ENCODE measurements around the gene TRAK1.

Gene TRAK1

GRCh38 chr3:42229942-42230688, 139.0 kb downstream of the TRAK1 start:
- no peak for TF ChIP-seq POLR2A (IDR thresholded peaks at IDR 0.05; ENCODE audit: low read depth, low read length)
- no peak for FAIRE-seq
- DNase-seq (ENCODE audit: insufficient read length, low spot score) = peak; percentile 46

GRCh38 chr3:42230860-42231259, 139.7 kb downstream of the TRAK1 start:
- FAIRE-seq (no peak), DNase-seq (ENCODE audit: insufficient read length, low spot score) (no peak)
- TF ChIP-seq POLR2A (IDR thresholded peaks at IDR 0.05; ENCODE audit: low read depth, low read length) = no peak

GRCh38 chr3:42235532-42235931, 144.4 kb downstream of the TRAK1 start:
- TF ChIP-seq POLR2A (IDR thresholded peaks at IDR 0.05; ENCODE audit: low read depth, low read length) = no peak
- FAIRE-seq (no peak), DNase-seq (ENCODE audit: insufficient read length, low spot score) (no peak)

DNA sequence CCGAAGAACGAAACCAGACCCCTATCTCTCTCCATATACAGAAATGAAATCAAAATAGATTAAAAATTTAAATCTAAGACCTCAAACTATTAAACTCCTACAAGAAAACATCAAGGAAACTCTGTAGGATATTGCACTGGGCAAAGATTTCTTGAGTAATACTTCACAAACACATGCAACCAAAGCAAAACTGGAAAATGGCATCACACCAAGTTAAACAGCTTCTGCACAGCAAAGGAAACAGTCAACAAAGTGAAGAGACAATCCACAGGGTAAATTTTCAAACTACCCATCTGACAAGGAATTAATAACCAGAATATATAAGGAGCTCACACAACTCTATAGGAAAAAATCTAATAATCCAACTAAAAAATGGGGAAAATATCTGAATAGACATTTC, 145.5 kb downstream of the TRAK1 start:
- FAIRE-seq (no peak), DNase-seq (ENCODE audit: insufficient read length, low spot score) (no peak)
- TF ChIP-seq POLR2A (IDR thresholded peaks at IDR 0.05; ENCODE audit: low read depth, low read length) = no peak

DNA sequence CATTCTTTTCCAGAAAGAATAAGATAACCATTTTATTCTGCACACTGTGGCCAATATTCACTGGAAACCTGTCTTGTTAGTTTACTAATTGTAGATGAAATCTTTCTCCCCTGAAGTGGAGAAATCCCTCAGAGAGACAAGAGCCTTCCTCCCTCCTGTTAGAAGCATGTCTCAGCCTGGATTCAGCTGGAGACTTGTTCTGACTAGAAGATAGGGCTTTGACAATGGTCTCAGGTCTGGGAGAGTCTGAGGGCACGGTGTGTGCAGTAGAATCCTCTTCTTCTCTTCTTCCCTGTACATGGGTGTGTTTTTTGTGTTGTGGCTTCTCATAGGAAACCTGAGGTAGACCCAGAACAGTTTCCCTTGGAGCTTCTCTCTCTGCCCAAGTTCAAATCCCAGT, 154.9 kb downstream of the TRAK1 start:
- DNase-seq (ENCODE audit: insufficient read length, low spot score) = no peak
- TF ChIP-seq POLR2A (IDR thresholded peaks at IDR 0.05; ENCODE audit: low read depth, low read length) = no peak
- no peak for FAIRE-seq

- DNase-seq (ENCODE audit: insufficient read length, low spot score) = peak; percentile 26
- peak; percentile 67 for FAIRE-seq
- no peak for TF ChIP-seq POLR2A (IDR thresholded peaks at IDR 0.05; ENCODE audit: low read depth, low read length)
Measured at GRCh38 chr3:42247576-42248027, 156.4 kb downstream of the TRAK1 start.

GRCh38 chr3:42250761-42251160, 159.6 kb downstream of the TRAK1 start:
- DNase-seq (ENCODE audit: insufficient read length, low spot score) = no peak
- no peak for FAIRE-seq
- TF ChIP-seq POLR2A (IDR thresholded peaks at IDR 0.05; ENCODE audit: low read depth, low read length) = no peak

DNA sequence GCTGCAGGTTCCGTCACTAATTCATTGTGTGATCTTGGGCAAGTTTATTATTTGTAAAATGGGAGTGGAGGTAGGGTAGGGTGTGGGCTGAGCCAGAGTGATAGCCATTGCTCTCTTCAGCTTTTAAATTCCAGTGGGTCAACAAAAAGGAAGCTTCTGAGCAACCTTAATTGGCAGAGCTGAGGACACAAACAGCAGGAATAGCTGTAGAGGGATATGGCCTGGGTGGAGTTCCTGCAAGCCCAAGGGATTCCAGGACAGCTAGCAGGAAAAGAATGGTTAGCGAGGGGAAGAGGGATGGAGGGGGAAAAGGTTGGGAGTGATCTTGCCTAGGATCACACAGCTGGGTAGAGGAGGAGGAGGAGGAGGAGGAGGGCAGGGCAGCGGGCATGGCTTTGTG, 163.4 kb downstream of the TRAK1 start:
- DNase-seq (ENCODE audit: insufficient read length, low spot score) (no peak), FAIRE-seq (no peak)
- TF ChIP-seq POLR2A (IDR thresholded peaks at IDR 0.05; ENCODE audit: low read depth, low read length) = no peak

GRCh38 chr3:42256135-42256819, 165.1 kb downstream of the TRAK1 start:
- DNase-seq (ENCODE audit: insufficient read length, low spot score) (peak; percentile 42), FAIRE-seq (peak; percentile 38)
- no peak for TF ChIP-seq POLR2A (IDR thresholded peaks at IDR 0.05; ENCODE audit: low read depth, low read length)

GRCh38 chr3:42257007-42257406, 165.8 kb downstream of the TRAK1 start:
- DNase-seq (ENCODE audit: insufficient read length, low spot score) = no peak
- FAIRE-seq = no peak

GRCh38 chr3:42262525-42262924, 171.4 kb downstream of the TRAK1 start:
- peak; percentile 54 for DNase-seq (ENCODE audit: insufficient read length, low spot score)
- no peak for TF ChIP-seq POLR2A (IDR thresholded peaks at IDR 0.05; ENCODE audit: low read depth, low read length)
- FAIRE-seq = peak; percentile 98

More at GRCh38 chr3:42257007-42257406, 165.8 kb downstream of the TRAK1 start:
- TF ChIP-seq POLR2A (IDR thresholded peaks at IDR 0.05; ENCODE audit: low read depth, low read length) = no peak

GRCh38 chr3:42263354-42264346, 172.5 kb downstream of the TRAK1 start:
- TF ChIP-seq POLR2A (IDR thresholded peaks at IDR 0.05; ENCODE audit: low read depth, low read length) = no peak
- FAIRE-seq (no peak), DNase-seq (ENCODE audit: insufficient read length, low spot score) (no peak)

DNA sequence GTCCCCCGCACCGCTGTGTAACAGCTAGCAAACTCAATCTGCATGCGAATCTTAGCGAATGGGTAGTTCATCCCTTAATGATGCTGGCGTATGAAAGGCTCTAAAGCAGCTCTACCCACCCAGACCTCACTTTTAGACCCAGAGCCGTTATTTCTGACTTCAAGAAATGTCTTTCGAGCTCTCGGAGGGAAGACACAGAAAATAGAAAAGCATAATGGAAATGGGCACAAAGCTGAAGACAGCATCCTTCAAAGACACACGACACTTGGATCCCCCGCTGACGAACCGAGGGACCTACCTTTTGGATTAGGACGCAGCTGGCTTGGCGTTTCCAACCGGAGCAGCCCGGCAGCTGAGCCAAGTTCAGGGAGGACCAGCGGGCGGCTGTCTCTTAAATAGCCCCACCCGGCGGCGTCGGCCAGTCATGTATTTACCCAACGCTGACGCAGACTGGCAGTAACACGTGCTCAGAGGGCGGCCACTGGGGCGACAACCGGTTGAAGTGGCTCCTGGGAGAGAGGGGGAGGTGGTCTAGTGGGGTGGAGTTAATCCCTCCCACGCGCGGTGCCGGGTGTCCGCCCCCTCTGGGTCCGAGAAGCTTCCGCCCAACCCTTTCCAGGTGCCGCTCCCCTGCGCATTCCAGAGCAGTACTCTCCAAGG, 173.4 kb downstream of the TRAK1 start:
- TF ChIP-seq POLR2A (IDR thresholded peaks at IDR 0.05; ENCODE audit: low read depth, low read length) = no peak
- DNase-seq (ENCODE audit: insufficient read length, low spot score) = no peak
- FAIRE-seq = no peak
